NOMO-1 (cell line): ENCODE results near the gene LYPD6.

Experiments used
- DNase-seq, 2 experiments: peaks; one replicate each; lab custom pipeline; 2025; ENCODE audit not compliant: unreplicated experiment in 2 of 2; lab: John Stamatoyannopoulos, UW

LYPD6 gene

DNA sequence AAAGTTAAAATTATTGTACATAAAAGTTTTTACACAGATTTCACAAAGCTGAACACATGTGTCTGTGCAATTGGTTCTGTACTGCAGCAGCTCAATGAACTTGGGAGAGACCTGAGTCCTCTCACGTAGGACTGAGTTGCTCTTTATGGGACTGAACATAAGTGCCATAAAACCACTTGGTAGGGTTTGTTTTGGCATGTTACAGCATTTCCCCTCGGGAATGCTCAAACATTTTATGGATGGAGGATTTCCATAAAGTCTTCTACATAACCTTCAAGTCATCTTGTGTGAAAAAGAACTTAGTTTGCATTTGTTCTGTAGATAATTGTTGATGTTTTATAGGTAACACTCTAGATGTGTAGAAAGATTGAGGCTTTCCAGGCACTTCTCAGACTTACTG lies 15.9 kb downstream of the LYPD6 start:
- DNase-seq, result no peak

DNA sequence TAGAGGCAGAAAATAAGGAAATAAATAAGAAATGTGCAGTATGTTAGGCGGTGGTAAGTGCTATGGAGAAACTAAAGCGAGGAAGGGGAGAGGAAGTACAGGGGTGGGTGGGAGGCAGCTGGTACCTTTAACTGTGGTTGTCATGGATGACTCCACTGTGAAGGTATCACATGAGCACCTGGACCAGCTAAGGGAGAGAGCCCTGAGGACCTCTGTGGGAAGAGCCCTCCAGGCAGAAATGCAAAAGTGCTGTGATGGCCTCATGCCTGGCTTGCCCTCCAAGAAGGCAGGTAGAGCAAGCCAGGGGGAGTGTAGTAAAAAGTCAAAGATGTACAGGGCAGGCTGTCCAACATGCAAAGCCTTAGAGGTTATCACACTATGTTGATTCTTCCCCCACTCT lies 17.9 kb downstream of the LYPD6 start:
- DNase-seq, result no peak

DNA sequence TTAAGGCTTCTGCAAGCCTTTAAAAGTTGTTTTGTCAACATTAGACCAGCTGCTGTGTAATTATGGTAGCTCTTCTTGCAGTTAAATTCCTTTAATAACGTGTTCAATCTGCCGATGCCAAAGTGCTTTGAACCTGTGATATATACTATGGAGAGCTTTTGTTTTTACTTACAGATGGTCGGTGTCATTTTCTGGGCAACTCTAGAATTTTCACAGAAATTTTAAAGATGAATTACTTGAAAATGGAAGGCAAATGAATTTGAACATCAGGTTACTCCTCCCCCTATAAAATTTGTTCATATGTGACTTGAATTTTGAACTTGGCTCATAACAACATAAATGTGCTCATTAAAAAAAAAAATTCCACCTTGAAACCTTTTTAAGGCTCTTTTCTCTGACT lies 23.0 kb downstream of the LYPD6 start:
- no peak for DNase-seq

DNA sequence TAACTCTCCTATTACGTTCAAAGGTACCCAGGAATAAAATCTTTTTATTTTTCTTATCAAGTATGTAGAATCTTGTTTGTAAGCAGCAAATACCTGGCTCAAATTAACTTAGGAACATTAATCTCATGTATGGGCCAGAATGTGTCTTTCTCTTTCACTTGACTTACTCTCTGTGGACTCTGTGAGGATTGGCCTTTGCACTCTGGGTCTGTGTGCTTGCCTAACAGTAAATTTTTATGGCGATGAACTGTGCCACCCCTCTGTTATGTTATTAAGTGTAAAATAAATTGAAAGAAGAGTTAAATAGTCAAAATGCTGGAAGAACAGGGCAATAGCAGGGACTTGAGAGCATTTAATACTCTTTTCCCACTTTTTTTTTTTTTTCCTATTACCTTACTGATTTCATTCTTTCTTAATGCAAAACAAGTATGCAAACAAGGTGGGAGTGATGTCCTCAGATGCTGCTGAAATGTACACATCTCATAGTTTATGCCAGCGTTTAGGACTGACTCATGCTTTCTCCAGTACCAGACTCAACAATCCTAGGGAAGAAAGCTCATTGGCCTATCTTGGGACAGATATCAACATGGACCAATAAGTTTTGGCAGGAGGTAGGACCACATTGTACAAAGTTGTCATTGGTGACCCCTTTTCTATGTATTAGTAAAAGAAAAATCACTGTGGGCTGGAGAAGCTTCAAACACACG lies 25.5 kb downstream of the LYPD6 start:
- DNase-seq, result no peak

DNA sequence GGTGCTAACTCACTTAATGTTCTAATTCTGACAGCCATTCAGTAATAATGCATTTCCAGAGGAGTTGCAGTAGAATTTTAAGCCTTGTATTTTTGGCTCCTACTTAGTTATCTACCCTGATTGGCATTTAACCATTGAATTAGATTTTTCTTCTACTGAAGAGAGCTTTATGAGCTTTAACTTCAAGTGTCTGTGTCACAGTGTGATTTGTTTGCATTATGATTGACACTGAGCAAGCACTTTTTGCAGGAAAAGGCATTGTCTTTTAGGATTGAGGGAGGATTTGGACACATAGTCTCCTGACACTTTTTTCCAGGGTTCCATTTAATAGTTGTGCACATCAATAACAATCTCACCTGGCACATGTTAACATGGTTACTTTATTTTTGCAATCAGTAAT lies 26.7 kb downstream of the LYPD6 start:
- DNase-seq, result no peak

DNA sequence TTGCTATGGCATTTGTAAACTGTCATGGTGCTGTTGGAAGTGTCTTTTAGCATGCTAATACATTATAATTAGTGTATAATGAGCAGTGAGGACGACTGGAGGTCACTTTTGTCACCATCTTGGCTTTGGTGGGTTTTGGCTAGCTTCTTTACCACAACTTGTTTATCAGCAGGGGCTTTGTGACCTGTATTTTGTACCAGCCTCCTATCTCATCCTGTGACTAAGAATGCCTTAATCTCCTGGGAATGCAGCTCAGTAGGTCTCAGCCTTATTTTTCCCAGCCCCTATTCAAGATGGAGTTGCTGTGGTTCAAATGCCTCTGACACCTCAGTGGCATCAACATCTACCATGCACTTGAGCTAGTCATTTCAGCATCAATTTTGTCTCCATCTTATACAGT lies 29.7 kb downstream of the LYPD6 start:
- no peak for DNase-seq

DNA sequence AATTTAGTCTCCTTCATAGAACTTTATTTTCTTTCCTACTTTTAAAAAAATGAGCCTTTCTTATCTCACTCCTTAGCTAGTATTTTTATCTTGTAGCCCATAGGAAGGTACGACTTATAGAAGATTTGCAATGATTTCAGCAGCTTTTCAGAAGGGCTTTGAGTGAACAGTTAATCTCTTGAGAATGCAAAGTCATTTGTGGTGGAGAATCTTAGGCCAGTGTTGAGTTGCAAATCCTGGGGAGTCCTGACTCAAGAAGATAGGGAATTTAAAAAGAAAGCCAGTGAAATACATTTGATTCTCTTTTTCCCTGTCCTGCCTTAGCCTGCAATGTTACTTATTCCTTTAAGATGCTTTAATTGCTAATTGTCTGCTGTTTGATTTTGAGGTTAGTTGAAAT lies 33.6 kb downstream of the LYPD6 start:
- DNase-seq, result no peak

DNA sequence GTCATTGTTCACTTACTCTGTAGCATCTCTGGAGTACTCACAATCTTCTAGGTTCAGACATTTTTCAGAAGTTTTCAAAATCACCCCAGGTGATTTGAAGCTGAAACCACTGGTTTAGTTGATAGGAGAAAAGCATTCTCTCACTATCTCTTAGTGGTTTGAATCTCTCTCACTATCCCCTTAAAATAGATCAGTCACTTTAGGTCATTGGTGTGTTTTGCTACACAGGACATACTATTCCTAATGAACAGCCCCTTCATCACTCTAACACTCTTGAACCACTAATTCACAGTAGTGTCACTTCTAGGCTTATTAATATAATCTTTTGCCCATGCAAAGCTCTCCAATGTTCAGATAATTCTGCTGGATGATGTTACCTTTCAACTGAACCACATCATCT lies 34.5 kb downstream of the LYPD6 start:
- no peak for DNase-seq

DNA sequence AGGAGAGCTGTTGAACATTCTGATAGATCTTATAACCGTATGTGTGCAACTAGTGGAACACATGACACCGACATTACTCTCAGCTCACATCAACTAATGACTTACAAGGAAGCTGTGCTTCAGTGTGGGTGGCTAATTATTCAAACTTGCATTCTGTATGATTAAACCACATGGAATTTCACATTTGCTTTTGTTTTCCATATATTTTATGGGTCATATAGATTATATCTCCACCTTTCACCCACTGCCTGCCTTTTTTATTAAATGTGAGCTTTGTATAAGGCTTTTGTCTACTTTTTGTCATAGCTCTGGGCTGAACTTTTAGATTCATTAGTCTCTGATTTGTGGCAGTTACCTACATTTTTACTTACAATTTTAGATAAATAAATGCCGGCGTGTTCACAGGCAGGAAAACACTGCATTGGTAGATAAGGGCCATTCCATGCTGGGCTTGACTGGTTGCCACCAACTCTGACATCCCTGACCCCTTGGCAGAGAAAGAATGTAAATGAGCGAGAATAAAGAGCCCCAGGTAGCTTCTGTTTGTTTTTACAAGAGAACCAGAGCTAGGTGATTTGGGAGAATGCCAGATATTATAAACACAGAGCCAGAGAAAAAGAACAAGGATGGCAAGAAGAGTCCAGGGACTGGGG lies 35.7 kb downstream of the LYPD6 start:
- no peak for DNase-seq

DNA sequence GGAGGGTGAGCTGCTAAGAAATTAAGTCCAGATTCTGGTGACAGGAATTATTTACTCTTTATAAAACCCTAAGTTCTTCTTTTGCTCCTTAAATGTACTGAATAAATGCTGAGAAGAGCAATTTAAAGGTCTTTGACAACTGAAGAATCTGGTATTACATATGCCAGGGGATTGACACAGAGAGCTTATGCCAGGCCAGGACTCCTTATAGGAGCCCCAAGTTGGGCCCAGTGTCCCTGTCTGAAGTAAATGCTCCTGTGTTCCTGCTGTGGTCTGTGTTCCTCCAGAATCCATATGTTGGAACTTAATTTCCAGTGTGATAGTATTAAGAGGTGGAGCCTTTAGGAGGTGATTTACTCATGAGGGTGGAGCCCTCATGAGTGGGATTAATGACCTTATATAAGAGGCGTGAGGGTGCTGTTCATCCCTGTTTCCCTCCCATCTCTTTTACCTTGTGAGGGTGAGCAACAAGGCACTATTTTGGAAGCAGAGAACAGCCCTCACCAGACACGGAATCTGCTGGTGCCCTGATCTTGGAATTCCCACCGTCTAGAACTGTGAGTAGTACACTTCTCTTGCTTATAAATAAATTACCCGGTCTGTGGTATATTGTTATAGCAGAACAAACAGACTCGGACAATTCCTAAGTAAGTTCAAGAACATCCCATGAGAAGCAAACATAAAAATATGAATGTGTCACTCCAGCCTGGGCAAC lies 39.8 kb downstream of the LYPD6 start:
- DNase-seq, result no peak

DNA sequence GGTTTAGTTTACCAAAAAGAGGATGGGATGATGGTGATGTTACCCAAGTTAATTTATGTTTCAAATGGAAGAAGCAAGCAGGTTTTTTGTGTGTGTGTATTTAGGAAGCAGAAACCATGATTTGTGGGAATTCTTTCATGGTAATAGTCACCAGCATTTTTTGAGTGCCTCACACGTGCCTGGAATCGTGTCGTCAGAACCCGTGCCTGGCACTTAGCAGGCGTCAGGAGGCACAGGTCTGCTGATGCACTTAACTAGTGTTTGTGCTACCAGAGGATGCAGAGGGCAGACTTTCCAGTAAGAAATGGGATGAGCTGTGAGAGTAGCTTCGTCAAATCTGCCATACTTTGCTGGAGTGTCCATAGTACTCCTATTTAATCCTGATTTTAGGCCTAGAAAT lies 41.1 kb downstream of the LYPD6 start:
- DNase-seq, result no peak

DNA sequence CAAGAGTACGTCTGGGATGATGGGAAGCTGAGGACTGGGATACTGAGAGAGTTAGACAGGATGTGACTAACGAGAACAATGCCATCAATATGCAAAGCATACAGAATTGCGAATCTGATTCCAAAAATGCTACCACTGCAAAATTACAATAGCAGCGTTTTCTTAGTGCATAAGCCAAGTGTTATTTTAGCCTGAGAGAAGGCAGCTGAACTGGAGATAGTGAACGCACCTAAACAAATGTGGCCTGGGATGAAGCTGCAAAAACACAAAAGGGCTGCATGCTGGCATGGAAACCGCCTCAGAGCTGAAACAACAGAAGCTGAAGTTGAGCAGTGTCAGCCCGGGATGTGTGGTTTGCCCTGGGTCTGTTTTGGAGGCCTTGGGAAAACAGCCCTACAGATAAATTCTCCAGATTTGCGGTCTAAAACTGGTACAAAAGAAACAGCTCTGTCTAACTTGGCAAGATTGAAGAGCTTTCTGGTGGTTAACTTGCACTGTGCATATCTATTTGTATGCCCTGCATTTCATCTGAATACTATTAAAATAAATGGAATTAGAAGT lies 45.5 kb downstream of the LYPD6 start:
- no peak for DNase-seq

DNA sequence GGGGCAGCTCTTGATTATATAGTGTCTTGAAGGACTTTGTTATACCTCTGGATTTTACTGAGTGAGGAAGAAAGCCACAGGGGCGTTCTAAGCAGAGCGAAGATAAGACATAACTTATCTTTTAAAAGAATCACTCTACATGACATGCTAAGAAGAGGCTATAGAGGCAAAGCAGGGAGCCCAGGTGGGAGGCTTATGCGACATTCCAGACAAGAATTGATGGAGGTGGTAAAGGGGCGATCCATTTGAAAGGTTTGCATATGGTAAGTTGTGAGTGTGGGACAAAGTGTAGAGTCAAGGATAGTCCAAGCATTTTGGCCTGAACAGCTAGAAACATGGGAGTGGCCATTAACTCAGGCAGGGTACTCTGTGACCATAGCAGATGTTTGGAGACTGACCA lies 49.8 kb downstream of the LYPD6 start:
- DNase-seq, result no peak

DNA sequence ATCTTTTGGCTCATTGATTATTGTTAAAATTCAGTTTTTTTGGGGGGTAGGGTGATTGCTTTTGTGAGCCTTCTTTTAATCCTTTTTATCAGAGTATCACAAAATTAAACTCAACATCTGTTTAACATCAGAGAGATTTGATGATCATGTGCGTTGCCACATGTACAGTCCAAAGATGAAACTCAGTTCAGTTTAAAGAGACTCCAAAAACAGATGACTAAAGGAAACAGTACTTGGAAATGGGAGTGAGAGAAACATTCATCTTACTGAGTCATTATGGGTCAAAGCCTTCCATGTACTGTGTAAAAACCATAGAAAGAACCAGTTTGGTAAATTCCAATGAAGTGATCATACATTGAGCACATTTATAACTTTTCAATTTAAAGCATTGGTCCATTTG lies 53.0 kb downstream of the LYPD6 start:
- no peak for DNase-seq

DNA sequence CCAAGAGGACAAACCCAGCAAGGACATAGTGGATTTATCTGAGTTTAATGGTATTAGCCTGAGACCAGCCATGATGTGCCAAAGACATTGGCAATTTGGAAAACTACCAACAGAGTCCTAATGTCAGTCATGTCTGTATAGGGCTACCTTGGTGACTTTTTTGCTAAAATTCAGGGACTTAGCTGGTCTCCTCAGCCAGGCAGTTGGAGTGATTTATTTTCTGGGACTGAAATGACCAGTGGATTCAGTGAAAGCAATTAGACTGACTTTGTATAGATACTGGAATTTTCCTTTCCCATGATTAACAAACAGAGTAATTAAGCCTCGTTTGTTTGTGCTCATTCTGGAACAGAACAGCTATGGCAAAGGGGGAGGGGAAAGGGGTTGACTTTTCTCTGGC lies 55.0 kb downstream of the LYPD6 start:
- DNase-seq, result no peak

DNA sequence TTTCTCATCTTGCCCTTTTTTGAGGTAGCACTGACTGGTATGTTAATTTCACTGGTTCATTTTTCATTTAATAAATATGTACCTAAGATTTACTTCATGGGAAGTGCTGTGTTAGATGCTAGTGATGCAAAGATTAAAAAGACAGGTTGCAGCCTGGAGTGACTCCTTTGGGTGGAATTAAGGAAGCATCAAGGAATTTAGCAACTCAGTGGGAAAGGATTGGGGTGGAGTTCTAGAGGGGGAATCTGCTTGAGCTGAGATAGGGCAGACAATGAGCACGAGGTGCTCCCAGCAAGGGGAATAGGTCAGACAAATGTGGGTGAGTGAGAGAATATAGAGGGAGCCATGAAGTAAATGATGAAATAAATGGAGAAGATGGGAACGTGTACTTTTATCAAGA lies 57.0 kb downstream of the LYPD6 start:
- DNase-seq, result no peak

DNA sequence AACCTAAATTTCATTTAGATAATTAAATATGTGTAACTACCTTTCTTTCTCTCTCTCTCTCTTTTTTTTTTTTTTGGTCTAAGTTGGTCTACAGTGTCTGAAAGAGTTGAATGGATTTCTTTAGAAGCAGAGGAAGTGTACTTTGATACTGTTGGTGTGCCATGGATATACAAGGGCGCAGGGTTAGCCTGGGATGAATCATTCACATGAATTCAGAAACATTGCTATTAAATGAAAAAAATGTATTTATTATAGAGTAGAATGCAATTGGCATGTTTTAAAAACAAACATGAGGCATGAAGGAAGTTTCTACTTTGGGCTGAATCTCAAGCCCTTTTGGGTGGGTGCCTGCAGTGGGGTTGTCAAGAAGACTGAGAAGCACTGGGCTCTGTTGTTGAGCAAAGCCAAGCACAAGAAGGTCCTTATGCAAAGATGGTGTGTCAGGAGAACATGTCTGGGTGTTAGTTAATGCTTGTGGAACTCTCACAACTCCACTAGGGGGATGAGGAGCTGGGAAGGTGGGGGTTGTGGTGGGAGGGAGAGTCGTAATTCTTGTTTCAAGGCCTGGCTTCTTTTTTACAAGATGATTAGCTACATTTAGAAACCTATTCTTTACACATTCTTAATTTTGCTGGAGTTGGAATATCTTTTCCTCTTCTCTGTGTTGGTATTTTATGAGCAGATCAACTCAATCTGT lies 57.9 kb downstream of the LYPD6 start:
- no peak for DNase-seq

DNA sequence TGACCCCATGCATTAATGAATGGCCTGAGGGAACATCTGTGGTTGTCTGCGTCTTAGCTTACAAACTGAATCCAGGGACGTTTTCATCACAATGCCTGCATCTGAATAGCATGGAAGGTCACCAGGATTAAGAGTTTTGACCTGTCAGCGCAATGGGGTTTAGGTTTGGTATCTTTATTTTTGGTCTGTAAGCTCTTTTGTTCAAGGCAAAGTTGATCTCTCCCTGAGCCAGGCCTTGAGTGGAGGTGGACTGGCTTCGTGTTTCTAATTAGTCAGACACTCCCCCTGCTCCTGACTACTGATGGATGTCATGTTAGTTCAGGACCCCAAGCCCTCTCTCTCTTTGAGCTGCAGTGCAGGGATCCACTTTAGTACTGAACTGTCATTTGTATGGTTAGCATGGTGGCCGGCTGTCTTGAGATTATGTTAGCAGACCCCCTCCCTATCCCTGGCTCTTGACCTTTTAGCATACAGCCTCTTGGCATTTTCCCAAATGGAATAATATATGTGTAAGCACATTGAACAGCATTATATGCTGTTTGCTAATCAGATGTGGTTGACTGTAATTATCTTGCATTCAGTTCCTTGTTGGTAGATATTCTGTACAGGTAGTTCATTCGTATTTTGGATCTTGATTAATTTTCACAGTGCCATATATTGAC lies 59.2 kb downstream of the LYPD6 start:
- no peak for DNase-seq

DNA sequence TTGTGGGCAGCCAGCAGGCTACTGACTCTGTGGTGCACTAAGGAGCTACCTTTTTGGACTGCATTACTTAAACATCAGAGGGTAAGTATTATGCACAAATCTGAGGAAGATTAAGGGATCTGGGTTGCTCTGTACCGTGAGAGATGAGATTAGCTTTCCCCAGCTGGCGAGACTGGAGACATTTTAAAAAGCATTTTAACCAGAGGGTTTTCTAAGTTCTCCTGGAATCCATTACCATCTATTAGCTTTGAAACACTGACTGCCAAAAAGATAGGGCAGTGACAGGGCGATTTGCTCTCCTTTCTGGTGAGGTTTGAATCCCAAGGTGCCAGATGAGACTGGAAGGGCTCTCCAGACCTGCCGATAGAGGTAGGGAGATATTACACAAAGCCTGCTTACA lies 63.2 kb downstream of the LYPD6 start:
- DNase-seq, result no peak

DNA sequence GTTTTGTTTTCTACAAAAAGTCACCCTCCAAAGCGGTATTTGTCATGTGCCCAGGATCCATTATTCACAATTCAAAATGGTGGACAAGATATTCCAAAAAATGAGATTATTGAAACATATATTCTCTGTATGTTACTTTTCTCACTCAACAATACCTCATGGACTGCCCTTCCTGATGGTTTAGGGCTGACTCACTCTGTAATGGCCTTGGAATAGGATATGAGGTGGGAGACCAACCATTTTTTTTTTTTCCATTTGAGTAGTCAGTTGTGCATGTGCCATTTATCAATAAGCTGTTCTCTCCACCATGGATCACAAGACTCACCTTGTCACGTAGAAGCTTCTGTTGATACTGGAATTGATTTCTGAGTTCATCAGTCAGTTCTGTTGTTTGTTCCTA lies 64.5 kb downstream of the LYPD6 start:
- no peak for DNase-seq
